Panc1 (cell line): ENCODE data around the gene SUFU. TPM values are rescaled to one million over a fixed set of nuclear protein-coding genes. Genes with fewer than 3 reads are reported as not detected.

Experiments
- ATAC-seq: fragments of 200-7000 bp; cut with Tn5 transposase; 2 replicates; pipeline ENCODE4 v1.9.1; 2020; ENCODE audit warnings: mild to moderate bottlenecking, moderate library complexity
- BruUV-seq: library from RNA; stranded (reverse); fragments of 400-500 nt; replicated peaks from 2 replicates; lab custom pipeline; 2021; lab: Mats Ljungman, UMichigan
- CTCF ChIA-PET: fragments of 300-600 bp; sonication (Branson Sonifier 250); formaldehyde crosslinking; loops from one replicate; lab custom pipeline; 2022; ENCODE audit warnings: antibody characterized with exemption; lab: Charles Lee
- POLR2A ChIA-PET: fragments of 300-600 bp; sonication (Branson Sonifier 250); formaldehyde crosslinking; loops from one replicate; lab custom pipeline; 2022; ENCODE audit warnings: antibody characterized with exemption; lab: Charles Lee
- DNase-seq: peaks from one replicate; pipeline ENCODE4 v3.0.0-alpha.2; 2010; ENCODE audit warnings: low read depth, low spot score
- H3K27ac ChIP-seq: 2 replicates; pipeline ENCODE4 v1.5.1; 2011; ENCODE audit warnings: mild to moderate bottlenecking, low read length, inconsistent platforms
- H3K27me3 ChIP-seq: fragments of 200-500 bp; sonication (Bioruptor generic); 2 replicates; pipeline ENCODE4 v1.6.0; 2014; ENCODE audit warnings: low read length, inconsistent platforms; ENCODE audit not compliant: control insufficient read depth, insufficient read depth
- H3K36me3 ChIP-seq: fragments of 200-500 bp; sonication (Bioruptor generic); 2 replicates; pipeline ENCODE4 v1.5.1; 2014; ENCODE audit warnings: inconsistent platforms, mild to moderate bottlenecking, low read length, moderate library complexity; ENCODE audit not compliant: control insufficient read depth, insufficient read depth
- H3K4me1 ChIP-seq: 2 replicates; pipeline ENCODE4 v1.5.1; 2011; ENCODE audit warnings: inconsistent platforms, mild to moderate bottlenecking, low read length, moderate library complexity; ENCODE audit not compliant: control insufficient read depth, insufficient read depth
- H3K4me3 ChIP-seq, 2 experiments: 2 replicates each; pipeline ENCODE4 v1.5.1; 2011 to 2012; ENCODE audit warnings: low read depth in 2 of 2, low read length in 2 of 2, mild to moderate bottlenecking in 2 of 2, inconsistent platforms in 1 of 2, moderate library complexity in 1 of 2
- H3K9me3 ChIP-seq: fragments of 200-500 bp; sonication (Bioruptor generic); 2 replicates; pipeline ENCODE4 v1.5.1; 2014; ENCODE audit warnings: low read depth, mild to moderate bottlenecking, inconsistent platforms, low read length, moderate library complexity; ENCODE audit not compliant: control insufficient read depth, insufficient read depth
- POLR2AphosphoS5 ChIP-seq: IDR thresholded peaks from 2 replicates; pipeline ENCODE4 v1.6.1; 2012; ENCODE audit warnings: mild to moderate bottlenecking, low read depth, low read length, moderate library complexity
- SIN3A ChIP-seq: IDR thresholded peaks from 2 replicates; pipeline ENCODE4 v1.6.1; 2012; ENCODE audit warnings: low read depth, mild to moderate bottlenecking, low read length, moderate library complexity, borderline replicate concordance; ENCODE audit not compliant: insufficient read depth
- TCF7L2 ChIP-seq: IDR thresholded peaks from 2 replicates; pipeline ENCODE4 v1.6.1; 2011; ENCODE audit warnings: mild to moderate bottlenecking, low read depth, low read length, inconsistent platforms
- in situ Hi-C: cut with HindIII; loops from 2 replicates; pipeline ENCODE4 v1.10.0; 2016; ENCODE audit warnings: low sequenced_read_pairs, low pct_unique_long_range_greater_than_20kb
- intact Hi-C: fragments of 100-400 bp; cut with micrococcal nuclease; formaldehyde crosslinking; loops from one replicate; pipeline ENCODE4 v1.10.0; 2022; ENCODE audit not compliant: unreplicated experiment
- total RNA-seq: library from RNA; stranded (reverse); gene quantifications from one replicate; pipeline ENCODE4 v1.2.1, GENCODE V29; 2021; ENCODE audit not compliant: unreplicated experiment
- TF ChIP-seq, protein P1 (sequence below): fragments of 450-650 bp; IDR thresholded peaks from 2 replicates; pipeline ENCODE4 v1.5.1; 2017; ENCODE audit warnings: mild to moderate bottlenecking
- TF ChIP-seq, protein P2 (sequence below), 2 experiments: IDR thresholded peaks; 2 replicates each; pipeline ENCODE4 v1.6.1; 2011 to 2012; ENCODE audit warnings: low read depth in 2 of 2, control low read depth in 1 of 2, low read length in 1 of 2, mild to moderate bottlenecking in 1 of 2, moderate library complexity in 1 of 2; ENCODE audit not compliant: insufficient read depth in 1 of 2

The SUFU gene
- total RNA-seq, 1 experiment from 2014 or later: 9.5 TPM

DNA sequence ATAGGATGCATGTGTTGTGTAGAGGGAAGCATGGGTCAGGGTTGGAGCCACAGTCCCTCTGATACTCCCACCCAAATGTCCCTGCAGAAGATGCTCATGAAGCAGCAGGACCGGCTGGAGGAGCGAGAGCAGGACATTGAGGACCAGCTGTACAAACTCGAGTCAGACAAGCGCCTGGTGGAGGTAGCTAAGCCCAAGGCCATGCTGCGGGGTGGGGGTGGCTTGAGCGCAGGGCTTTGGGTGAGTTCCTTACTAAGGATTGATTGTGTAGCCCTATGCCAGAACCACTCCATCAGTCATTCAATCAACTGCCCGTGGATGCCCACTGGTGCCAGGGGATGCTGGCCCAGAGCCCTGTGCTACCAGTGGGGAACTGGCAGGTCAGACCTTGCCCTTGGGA lies 150.8 kb downstream of the SUFU start:
- ChIA-PET POLR2A (no interaction called here), CTCF (no interaction called here)
- Histone ChIP-seq H3K4me1 (peaks cover 31% of the 10 kb centered on the region), H3K9me3 (no peaks in the 10 kb centered on the region), H3K27ac (no peak overlapping the region), H3K36me3 (peaks cover 7% of the 10 kb centered on the region; the same call in 1 of the 2 replicates), H3K27me3 (no peaks in the 10 kb centered on the region), H3K4me3 (no peak overlapping the region)
- intact Hi-C loops (no loop called here), in situ Hi-C loops (no loop called here)
- ATAC-seq (no peak), DNase-seq (no peak)
- BruUV-seq: no TSS peak
- TF ChIP-seq, protein P1, sequence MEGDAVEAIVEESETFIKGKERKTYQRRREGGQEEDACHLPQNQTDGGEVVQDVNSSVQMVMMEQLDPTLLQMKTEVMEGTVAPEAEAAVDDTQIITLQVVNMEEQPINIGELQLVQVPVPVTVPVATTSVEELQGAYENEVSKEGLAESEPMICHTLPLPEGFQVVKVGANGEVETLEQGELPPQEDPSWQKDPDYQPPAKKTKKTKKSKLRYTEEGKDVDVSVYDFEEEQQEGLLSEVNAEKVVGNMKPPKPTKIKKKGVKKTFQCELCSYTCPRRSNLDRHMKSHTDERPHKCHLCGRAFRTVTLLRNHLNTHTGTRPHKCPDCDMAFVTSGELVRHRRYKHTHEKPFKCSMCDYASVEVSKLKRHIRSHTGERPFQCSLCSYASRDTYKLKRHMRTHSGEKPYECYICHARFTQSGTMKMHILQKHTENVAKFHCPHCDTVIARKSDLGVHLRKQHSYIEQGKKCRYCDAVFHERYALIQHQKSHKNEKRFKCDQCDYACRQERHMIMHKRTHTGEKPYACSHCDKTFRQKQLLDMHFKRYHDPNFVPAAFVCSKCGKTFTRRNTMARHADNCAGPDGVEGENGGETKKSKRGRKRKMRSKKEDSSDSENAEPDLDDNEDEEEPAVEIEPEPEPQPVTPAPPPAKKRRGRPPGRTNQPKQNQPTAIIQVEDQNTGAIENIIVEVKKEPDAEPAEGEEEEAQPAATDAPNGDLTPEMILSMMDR: no peak
- TF ChIP-seq POLR2AphosphoS5: no peak
- TF ChIP-seq, protein P2, sequence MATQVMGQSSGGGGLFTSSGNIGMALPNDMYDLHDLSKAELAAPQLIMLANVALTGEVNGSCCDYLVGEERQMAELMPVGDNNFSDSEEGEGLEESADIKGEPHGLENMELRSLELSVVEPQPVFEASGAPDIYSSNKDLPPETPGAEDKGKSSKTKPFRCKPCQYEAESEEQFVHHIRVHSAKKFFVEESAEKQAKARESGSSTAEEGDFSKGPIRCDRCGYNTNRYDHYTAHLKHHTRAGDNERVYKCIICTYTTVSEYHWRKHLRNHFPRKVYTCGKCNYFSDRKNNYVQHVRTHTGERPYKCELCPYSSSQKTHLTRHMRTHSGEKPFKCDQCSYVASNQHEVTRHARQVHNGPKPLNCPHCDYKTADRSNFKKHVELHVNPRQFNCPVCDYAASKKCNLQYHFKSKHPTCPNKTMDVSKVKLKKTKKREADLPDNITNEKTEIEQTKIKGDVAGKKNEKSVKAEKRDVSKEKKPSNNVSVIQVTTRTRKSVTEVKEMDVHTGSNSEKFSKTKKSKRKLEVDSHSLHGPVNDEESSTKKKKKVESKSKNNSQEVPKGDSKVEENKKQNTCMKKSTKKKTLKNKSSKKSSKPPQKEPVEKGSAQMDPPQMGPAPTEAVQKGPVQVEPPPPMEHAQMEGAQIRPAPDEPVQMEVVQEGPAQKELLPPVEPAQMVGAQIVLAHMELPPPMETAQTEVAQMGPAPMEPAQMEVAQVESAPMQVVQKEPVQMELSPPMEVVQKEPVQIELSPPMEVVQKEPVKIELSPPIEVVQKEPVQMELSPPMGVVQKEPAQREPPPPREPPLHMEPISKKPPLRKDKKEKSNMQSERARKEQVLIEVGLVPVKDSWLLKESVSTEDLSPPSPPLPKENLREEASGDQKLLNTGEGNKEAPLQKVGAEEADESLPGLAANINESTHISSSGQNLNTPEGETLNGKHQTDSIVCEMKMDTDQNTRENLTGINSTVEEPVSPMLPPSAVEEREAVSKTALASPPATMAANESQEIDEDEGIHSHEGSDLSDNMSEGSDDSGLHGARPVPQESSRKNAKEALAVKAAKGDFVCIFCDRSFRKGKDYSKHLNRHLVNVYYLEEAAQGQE (IDR thresholded peaks at IDR 0.05; ENCODE audit: insufficient read depth in 1 of 2, low read depth in 2 of 2, low read length in 1 of 2): no peak
- TF ChIP-seq SIN3A: no peak
- no peak for TF ChIP-seq TCF7L2

DNA sequence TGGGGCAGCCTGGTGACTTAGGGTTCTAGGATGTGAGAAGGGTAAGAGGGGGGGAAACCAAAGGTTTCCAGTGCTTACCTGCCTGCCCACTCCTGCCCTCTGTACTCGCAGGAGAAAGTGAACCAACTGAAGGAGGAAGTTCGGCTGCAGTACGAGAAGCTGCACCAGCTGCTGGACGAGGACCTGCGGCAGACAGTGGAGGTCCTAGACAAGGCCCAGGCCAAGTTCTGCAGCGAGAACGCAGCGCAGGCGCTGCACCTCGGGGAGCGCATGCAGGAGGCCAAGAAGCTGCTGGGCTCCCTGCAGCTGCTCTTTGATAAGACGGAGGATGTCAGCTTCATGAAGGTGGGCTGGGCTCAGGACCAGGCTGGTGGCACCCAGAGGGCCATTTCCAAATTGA lies 151.2 kb downstream of the SUFU start:
- ATAC-seq (no peak), DNase-seq (no peak)
- CTCF ChIA-PET: no interaction called here
- Histone ChIP-seq H3K4me3 (no peak overlapping the region), H3K9me3 (no peaks in the 10 kb centered on the region), H3K4me1 (peaks cover 27% of the 10 kb centered on the region), H3K27me3 (no peaks in the 10 kb centered on the region), H3K27ac (no peak overlapping the region), H3K36me3 (peaks cover 7% of the 10 kb centered on the region; the same call in 1 of the 2 replicates)
- BruUV-seq: no TSS peak
- TF ChIP-seq TCF7L2 (no peak), POLR2AphosphoS5 (no peak), SIN3A (no peak)
- TF ChIP-seq, protein P1: no peak
- TF ChIP-seq, protein P2 (IDR thresholded peaks at IDR 0.05; ENCODE audit: insufficient read depth in 1 of 2, low read depth in 2 of 2, low read length in 1 of 2): no peak
- in situ Hi-C loops (no loop called here), intact Hi-C loops (no loop called here)
- POLR2A ChIA-PET: interaction anchor here (0.6 kb wide), 1 partner anchor 62 kb away, joined by 4 read pairs; no protein-coding TSS in a partner anchor
